Fibroblast of skin of right biceps (primary cell): ENCODE data around the gene SIRT4.
"Not testable (repeated sequence)": the region's sequence is repeated elsewhere in the genome, so short reads cannot be mapped to it uniquely, and the experiment has no call there.

ENCODE experiments used
- DNase-seq: peaks from one replicate; pipeline ENCODE4 v3.0.0-alpha.2; 2013

SIRT4 gene

GRCh38 chr12:120301962-120302815, at the start of gene SIRT4:
SIRT4 (plus strand) TSS chr12:120302321; CDS start chr12:120303562, 1,241 bp downstream.
- peak; percentile 94 for DNase-seq

DNA sequence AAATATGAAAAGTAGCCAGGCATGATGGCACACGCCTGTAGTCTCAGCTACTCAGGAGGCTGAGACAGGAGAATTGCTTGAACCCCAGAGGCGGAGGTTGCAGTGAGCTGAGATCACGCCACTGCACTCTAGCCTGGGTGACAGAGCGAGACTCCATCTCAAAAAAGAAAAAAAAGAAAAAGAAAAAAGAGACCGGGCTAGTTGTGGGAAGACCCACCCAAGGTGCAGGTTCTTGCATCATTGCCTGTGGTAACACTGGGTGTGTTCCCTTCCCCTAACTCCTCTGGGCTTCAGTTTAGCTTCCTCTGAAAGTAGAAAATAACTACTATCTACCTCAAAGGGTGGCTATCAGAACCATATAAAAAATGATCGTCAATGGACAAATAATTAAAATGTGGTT, 48.8 kb upstream of the SIRT4 start:
- not testable (repeated sequence) for DNase-seq

GRCh38 chr12:120254809-120255208, 47.3 kb upstream of the SIRT4 start:
- no peak for DNase-seq

- DNase-seq: peak; percentile 97
These were observed 44.9 kb upstream of the SIRT4 start for GRCh38 chr12:120257041-120257821.

- no peak for DNase-seq
These were observed 43.7 kb upstream of the SIRT4 start for GRCh38 chr12:120258323-120258896.

GRCh38 chr12:120259418-120260202, 42.5 kb upstream of the SIRT4 start:
- no peak for DNase-seq

DNA sequence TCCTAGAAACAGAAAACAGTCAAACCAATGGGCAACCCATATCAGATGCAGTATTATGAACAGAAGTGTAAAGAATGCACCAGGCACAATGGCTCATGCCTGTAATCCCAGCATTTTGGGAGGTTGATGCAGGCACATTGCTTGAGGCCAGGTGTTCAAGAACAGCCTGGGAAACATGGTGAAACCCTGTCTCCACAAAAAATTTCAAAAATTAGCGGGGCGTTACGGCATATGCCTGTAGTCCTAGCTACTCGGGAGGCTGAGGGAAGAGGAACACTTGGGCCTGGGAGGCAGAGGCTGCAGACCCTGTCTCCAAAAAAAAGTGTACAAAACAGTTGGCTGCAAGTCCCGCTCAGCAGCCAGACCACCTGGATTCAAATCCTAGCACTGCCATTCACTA, 41.5 kb upstream of the SIRT4 start:
- no peak for DNase-seq

DNA sequence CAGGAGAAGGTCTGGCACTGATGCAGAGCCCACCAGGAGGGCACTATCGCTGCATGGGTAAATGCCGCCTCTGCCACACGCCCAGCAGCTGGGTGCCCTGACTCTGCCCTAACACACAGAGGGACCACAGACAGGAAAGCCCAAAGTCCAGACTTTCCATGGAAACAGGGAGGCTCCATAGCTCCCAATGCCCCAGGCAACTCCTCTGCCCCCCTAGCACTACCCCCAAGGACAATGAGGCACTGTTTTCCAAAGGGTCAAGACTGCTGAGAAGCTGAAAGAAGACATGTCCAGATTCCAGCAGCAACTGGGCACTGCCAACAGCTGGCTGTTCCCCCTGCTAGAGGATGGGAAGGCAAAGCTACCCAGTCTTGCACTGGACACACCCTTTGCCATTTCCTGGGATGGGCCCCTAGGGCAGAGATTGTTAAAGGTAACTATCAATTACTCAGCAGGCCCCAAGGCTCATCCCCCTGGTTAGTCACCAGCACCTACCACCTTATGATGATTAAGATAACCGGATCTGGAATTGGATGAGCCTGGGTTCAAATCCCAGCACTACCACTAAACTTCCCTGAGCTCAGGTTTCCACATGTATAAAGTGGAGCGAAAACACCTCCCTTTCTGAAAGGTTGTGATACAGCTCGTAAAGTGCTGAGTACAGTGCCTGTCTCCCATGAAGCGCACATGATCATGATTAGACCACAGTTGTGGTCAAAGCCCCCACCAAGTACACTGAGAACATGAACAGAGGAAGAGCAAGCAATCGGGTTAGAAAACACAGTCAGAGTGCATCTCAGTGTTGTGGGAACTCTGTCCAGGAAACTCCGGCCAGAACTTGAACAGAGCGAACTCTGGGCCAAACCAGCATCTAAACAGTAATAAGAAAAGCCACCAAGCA, 39.9 kb upstream of the SIRT4 start:
- no peak for DNase-seq

GRCh38 chr12:120262852-120263747, 39.0 kb upstream of the SIRT4 start:
- DNase-seq: no peak

DNA sequence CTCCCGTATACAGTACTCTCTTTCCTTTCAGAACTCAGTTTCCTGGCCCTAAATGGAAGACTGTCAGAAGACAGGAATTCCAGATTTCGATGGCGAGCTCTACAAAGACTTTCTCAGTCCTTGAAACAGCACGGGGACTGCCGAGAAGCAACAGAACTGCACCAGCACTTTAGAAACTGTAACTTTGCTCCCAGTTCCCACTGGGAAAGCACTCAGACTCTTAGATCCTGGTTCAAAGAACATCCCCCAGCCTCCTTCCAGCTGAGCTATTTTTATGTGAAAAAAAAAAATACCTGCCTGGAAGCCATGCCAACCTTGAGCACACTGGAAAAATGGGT, 38.4 kb upstream of the SIRT4 start:
- no peak for DNase-seq

GRCh38 chr12:120264086-120264903, 37.8 kb upstream of the SIRT4 start:
- DNase-seq: no peak

DNA sequence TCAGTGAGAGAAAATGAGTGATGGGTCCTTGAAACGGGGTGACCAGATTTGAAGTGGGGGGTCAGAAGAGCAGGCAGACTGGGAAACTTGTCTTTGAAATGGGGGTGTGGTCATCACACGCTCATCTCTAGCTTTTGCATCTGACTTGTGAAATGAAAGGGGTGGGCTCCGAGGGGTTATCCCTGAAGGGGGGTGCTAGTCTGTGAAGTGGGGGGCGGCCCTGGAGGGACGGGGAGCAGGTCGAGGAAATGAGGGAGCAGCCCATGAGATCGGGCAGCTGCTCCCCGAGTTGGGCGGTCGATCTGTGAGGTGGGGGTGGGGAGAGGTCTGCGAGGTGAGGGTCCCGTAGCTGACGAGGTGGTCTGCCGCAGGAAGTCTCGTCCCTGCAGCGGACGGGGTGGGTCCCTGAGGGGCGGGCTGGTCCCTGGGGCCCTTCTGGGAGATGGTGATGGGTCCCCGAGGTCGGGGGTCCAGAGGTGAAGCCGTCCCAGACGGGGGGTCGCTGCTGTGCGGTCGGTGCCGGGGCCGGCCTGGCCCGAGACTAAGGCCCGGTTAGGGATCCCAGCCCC, 37.1 kb upstream of the SIRT4 start:
- no peak for DNase-seq

DNA sequence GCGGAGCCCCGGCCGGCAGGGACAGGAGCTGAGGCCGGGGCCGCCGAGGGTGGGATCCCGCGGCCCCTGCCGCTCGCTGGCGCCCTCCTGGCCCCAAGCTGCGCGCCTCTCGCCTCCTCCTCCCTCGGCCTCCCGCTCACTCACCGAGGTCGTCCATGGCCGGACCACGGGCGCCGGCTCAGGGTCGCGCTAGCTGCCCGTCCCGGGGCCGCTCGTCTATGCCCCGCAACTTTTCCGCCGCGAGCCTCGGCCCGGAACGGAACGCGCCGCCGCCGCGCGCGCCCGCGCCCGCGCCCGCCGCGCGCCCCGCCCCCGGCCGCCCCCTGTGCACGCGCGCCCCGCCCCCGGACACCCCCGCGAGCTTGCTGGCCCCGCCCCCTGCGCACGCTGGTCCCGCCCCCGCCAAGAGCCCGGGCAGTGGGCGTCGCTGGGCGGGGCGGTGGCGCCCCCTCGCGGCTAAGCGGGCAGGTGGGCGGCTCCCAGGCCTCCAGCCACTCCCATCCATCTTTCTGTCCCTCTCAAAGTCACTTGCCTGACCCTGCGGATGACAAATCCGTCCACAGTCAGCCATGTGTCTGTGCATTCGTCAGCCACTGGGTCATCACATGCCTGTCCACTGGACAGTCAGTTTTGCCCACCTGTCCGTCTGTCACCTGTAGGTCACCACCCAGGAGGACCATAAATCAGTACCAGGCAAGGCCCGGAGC, 36.5 kb upstream of the SIRT4 start, which contains the start of gene PXN:
TSS of gene PXN (minus strand) at position 258 of the 707 bp plus-strand sequence. CDS start at position 157, 101 bp downstream.
- peak; percentile 80 for DNase-seq

- DNase-seq: no peak
These were observed 35.8 kb upstream of the SIRT4 start for GRCh38 chr12:120266180-120266870.

DNA sequence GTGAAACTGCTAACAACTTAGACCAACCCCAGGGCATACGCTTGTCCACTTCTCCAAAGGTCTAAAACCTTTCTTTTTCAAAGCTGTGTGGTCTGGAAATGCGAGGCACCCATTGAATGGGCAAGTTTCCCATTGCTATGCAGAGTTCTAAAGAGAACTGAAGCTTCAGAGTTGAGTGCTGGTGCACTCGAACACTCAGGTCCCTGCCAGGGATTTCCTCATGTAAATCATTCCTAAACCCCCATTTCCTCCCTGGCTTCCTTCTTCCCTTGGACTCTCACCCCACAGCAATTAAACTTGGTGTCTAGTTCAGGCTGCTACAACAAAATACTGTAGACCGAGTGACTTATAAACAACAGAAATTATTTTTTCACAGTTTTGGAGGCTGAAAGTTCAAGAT, 34.4 kb upstream of the SIRT4 start:
- DNase-seq: no peak

DNA sequence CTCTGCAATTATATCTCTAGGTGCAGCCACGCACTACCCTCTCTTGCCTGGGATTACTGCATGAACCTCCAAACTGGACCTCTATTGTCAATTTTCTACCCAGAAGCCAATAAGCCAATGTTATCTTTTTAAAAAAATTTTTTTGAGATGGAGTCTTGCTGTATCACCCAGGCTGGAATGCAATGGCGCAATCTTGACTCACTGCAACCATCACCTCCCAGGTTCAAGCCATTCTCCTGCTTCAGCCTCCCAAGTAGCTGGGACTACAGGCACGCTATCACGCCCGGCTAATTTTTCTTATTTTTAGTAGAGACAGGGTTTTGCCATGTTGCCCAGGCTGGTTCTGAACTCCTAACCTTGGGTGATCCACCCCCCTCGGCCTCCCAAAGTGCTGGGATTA, 25.4 kb upstream of the SIRT4 start:
- peak; percentile 72 for DNase-seq

GRCh38 chr12:120278137-120279069, 23.7 kb upstream of the SIRT4 start:
- DNase-seq: no peak
